ENCODE measurements around the gene PRKD2. TPM values are rescaled to one million over a fixed set of nuclear protein-coding genes. Genes with fewer than 3 reads are reported as not detected.

Gene PRKD2
- 14.4 and 14.5 TPM in 2 replicates for total RNA-seq

DNA sequence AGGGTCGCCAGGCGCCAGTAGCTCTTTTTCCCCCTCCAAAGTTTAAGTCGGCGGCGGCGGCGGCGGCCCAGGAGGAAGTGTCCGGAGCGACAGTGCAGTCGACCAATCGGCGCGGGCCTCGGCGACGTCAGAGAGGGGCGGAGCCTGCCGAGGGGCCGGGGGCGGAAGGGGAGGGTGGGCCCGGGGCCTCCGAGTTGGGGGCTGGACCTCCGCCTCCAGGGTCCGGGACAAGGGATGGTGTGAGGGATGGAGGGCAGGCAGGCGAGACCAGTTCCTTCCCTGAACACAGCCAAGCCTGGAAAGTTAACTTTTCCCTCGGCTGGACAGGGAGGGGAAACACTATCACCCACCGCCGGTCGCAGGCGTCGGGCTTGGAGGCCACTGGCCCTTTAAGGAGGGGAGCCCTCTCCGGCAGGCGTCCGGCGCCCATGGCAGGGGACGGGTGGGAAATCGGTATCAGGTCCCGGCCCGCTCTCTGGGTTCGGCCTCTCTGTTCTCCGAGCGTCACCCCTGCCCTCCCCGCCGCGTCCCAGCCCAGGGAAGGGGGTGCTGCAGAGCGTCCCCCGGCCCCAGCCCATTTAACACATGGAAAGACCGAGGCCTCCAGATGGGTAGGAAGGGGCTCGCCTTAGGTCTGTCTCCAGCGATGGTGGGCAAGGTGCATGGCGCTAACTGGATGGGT is at the start of gene PRKD2:
Gene PRKD2, minus strand, starts transcription at position 81 of the 682 bp plus-strand sequence. CDS start 744 bp downstream, outside the sequence.

DNA sequence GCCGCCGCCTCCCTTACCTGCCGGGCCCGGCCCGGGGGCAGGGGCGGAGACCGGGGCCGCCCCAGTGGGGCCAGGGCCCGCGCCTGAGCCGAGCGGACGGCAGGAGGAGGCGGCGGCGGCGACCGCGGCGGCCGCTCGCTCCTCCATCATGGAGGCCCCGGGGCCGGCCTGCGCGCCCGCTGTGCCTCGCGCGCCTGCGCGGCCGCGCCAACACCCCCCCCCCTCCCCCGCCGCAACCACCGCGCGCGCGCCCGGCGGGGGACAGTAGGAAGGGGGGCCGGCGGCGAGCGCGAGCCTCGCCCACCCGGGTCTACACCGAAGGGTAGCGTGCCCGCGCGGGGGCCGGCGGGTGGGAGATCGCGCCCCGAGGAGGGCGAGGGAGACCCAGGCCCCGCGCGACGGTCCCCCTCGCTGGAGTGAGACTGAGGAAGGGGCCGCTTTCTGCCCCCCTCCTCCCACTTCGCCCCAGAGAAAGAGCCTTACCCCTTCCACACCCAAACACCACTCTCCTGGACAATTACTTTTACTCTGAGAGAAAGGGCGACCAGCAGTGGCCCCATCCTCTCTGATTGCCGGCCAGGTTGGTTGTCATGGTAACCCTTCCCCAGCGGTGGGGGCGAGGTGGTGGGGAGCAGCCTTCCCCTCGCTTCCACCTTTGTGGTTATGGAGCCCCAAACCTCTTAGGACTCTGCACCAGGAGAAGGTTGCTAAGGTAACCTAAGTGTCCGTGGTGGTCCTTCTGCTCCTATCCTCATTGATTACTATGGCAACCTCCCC is 29.6 kb upstream of the PRKD2 start, which contains the start of gene STRN4:
Gene STRN4, minus strand, starts transcription at position 170 of the 777 bp plus-strand sequence. Its CDS starts 20 bp downstream, at position 150.

DNA sequence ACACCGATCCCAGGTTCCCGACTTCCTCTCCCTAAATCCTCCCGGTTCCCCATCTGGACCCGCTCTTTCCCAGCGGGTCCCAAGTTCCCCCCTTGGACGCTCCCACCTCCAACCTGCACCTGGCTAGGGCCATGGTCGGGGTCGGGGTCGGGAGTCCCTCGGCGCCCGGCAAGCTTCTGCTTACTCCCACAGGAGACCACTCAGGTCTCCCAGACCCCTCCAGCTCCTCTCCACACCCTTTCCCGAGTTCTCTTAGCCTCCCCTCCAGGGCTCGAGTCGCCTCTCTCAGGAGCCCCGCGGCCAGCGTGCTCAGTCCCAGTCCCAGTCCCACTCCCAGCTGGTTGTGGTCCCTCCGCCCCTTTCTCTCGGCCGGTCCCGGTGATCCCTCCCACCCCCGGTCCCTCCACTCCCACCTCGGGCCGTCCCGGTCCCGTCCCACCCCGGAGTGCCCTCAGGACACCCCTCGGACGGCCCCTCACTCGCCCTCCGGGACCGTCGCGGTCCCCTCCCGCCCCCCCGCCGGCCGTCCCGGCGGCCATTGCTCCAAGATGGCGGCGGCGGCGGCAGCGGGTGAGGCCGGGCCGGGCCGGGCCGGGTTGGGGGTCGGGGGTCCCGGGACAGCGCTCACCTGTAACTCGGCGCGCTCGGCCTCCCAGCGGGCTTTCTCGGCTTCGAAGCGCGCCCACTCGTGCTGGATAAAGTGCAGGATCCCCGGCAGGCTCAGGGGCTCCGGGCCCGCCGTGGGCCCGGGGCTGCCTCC is 28.8 kb upstream of the PRKD2 start, which contains the start of gene FKRP:
Gene FKRP, plus strand, starts transcription at position 537 of the 760 bp plus-strand sequence. CDS start 9,394 bp downstream, outside the sequence.

DNA sequence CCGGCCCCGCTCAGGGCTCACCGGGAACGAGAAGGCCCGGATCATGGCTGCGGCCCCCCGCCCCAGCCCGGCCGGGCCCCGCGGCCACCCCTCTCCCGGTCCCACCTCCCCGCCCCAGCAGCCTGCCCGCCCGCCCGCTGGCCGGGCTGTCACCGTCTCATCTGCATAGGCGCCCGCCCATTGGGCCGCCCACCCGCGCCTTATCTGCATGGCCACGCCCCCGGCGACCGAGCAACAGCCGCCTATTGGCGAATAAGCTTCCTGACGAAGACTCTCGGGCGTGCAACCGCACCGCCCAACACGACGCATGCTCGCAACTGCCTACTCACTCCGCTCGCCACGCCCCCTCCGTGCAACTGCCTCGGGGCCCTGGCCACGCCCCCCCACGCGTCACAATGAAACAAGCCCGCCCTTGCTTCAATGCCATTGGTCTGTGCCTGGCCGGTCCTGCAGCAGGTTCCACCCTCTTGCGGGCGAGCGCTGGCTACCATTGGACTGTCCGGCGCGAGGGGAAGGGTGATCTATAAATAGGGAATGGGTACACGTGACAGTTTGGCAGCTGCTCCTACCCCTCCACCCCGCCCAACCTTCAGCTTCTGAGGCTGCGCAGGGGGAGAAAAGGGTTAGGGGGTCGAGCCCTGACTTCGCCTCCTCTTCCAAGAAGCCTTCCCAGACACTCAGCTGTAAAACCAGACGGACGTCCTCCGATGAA is 55.7 kb downstream of the PRKD2 start, which contains the start of gene DACT3:
Gene DACT3, minus strand, starts transcription at position 163 of the 712 bp plus-strand sequence. Its CDS starts 118 bp downstream, at position 45.

DNA sequence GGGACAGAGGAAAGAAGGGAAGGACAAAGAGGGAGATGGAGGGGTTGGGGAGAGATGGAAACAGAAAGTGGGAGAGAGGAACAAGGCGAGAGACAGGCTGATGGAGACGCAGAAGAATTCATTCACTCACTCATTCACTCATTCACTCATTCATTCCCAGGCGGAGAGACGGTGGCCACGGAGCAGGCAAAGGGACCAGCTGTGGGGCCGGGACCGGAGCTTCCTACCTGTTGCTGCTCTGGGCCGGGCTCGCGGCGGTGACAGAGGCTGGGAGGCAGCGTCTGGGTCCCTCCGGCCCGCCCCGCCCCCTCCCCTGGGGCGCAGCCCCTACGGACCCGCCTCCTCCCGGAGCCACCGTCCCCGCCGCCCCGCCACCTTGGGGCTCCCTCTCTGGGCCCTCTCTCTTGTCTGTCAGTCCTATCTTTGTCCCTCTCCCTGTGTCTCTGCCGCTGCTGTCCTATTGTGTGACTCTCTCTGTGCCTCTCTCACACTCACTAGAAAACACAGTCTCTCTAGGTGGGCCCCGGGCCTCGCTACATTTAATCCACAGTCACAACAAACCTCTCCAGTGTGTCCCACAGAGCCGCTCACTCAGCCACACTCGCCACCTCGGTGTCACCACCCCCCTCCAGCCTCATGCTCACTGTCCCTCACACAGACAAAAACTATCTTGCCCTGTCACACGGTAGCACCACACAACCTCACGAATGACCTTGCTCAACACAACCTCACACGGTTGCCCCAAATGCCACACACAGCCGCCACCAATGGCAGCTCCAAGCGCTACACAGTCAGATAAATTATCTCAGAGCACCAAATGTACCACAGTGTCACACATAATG is 80.8 kb downstream of the PRKD2 start, which contains the start of gene GNG8:
Gene GNG8, minus strand, starts transcription at position 283 of the 842 bp plus-strand sequence. CDS start 1,520 bp downstream, outside the sequence.

DNA sequence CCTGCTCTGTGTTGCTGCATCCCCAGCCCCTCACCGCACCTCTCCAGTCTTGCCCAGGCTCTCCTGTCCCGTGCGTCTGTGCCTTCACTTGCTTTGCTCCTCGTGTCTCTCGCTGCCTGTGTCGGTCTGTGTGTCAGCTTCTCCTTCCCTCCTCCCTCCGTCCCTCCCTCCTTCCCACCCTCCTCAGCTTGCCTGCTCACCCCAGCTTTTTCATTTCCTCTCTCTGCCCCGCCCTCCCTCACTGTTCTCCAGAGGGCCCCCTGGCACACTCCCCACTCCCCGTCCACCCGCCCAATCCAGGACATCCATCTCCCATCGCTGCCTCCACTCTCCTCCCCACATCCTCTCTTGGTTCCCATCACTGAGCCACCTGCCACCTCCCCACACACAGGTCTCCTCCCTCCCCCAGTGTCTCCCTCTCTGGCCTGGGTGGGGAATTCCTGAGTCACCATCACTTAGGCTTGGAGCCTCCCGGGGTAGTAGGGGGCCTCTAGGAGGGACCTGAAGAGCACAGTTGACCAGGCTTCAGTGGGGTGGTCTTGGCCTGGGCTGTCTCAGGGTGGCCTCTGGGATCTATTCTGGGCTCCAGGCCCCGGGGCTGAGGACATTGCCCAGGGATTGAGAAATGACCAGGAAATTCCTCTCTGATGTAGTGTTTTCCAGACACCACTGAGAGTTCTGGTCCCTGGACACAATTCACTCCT is 91.8 kb downstream of the PRKD2 start, which contains the start of gene PTGIR:
Gene PTGIR, minus strand, starts transcription at position 132 of the 704 bp plus-strand sequence. CDS start 864 bp downstream, outside the sequence.

Other genes with a start within 250 kb of the PRKD2 start
- 2.9 and 5.5 TPM in 2 replicates for gene PNMA8A, start 245.6 kb downstream of the PRKD2 start, total RNA-seq
- 3.0 and 4.5 TPM in 2 replicates for gene PNMA8B, start 221.2 kb downstream of the PRKD2 start, total RNA-seq
- 179 and 253 TPM in 2 replicates for gene CALM3, start 115.8 kb downstream of the PRKD2 start, total RNA-seq
- gene PTGIR, start 92.0 kb downstream of the PRKD2 start, total RNA-seq = 0.77 and 0.95 TPM in 2 replicates
- not detected in 2 replicates for gene GNG8, start 80.9 kb downstream of the PRKD2 start, total RNA-seq
- gene DACT3, start 55.9 kb downstream of the PRKD2 start, total RNA-seq = 3.3 and 4.6 TPM in 2 replicates
- 8.6 and 9.0 TPM in 2 replicates for gene FKRP, start 28.9 kb upstream of the PRKD2 start, total RNA-seq
- 52.0 and 63.6 TPM in 2 replicates for gene STRN4, start 29.3 kb upstream of the PRKD2 start, total RNA-seq
- gene SLC1A5, start 71.5 kb upstream of the PRKD2 start, total RNA-seq = 78.7 and 213 TPM in 2 replicates
- 155 and 191 TPM in 2 replicates for gene AP2S1, start 133.7 kb upstream of the PRKD2 start, total RNA-seq
- 23.5 and 28.0 TPM in 2 replicates for gene ARHGAP35, start 143.9 kb upstream of the PRKD2 start, total RNA-seq